Gastrocnemius medialis (tissue), 4 donors: ENCODE data around the gene JADE1. TPM values are rescaled to one million over a fixed set of nuclear protein-coding genes. Genes with fewer than 3 reads are reported as not detected.

Experiments
- ATAC-seq, 2 donors: fragments of 150-250 bp; one replicate each; pipeline ENCODE4 v1.9.1; 2016
- DNase-seq, 2 donors: peaks; one replicate each; pipeline ENCODE4 v3.0.0-alpha.2; 2019
- H3K27ac ChIP-seq, 4 donors: fragments of 200-600 bp; sonication (generic); 1 replicate in 1 of 4; 2 replicates in 3 of 4; pipeline ENCODE4 v1.5.1; 2016 to 2018; ENCODE audit warnings: mild to moderate bottlenecking in 2 of 4, moderate library complexity in 1 of 4
- H3K27me3 ChIP-seq, 3 donors: fragments of 200-600 bp; sonication (generic) in 2 of 3; 1 replicate in 1 of 3; 2 replicates in 2 of 3; pipeline versions ENCODE4 v1.5.1 to v1.6.0; 2016 to 2019; ENCODE audit warnings: mild to moderate bottlenecking in 1 of 3, moderate library complexity in 1 of 3
- H3K36me3 ChIP-seq, 2 donors: fragments of 200-600 bp; sonication (generic) in 1 of 2; one replicate each; pipeline ENCODE4 v1.5.1; 2017 to 2018
- H3K4me1 ChIP-seq, 2 donors: fragments of 200-600 bp; sonication (generic) in 1 of 2; one replicate each; pipeline ENCODE4 v1.5.1; 2016 to 2017; ENCODE audit warnings: mild to moderate bottlenecking in 2 of 2
- H3K4me3 ChIP-seq, 4 donors: fragments of 200-600 bp; sonication (generic) in 3 of 4; 1 replicate in 1 of 4; 2 replicates in 3 of 4; pipeline ENCODE4 v1.5.1; 2016 to 2019; ENCODE audit warnings: mild to moderate bottlenecking in 2 of 4
- H3K9me3 ChIP-seq, 3 donors: fragments of 200-600 bp; sonication (generic) in 2 of 3; 1 replicate in 1 of 3; 2 replicates in 2 of 3; pipeline ENCODE4 v1.5.1; 2016 to 2019
- CTCF ChIP-seq, 5 experiments: fragments of 450-650 bp in 3 of 5; fragments of 200-600 bp in 2 of 5; sonication (generic) in 2 of 5; IDR thresholded peaks in 4 of 5; conservative IDR thresholded peaks in 1 of 5; 1 replicate in 4 of 5; 2 replicates in 1 of 5; pipeline ENCODE4 v1.5.1; 2016 to 2019; ENCODE audit warnings: antibody characterized with exemption in 5 of 5, mild to moderate bottlenecking in 3 of 5, moderate library complexity in 3 of 5
- POLR2A ChIP-seq, 2 donors: fragments of 450-650 bp; IDR thresholded peaks; one replicate each; pipeline ENCODE4 v1.6.1; 2017; ENCODE audit warnings: antibody characterized with exemption in 2 of 2, mild to moderate bottlenecking in 2 of 2, moderate library complexity in 2 of 2
- in situ Hi-C, 4 donors: fragments of 200-750 bp; cut with MboI; loops; one replicate each; pipeline versions ENCODE4 v1.15.0 to v1.8.0; 2017; ENCODE audit warnings: low sequenced_read_pairs in 4 of 4
- intact Hi-C: fragments of 100-400 bp; cut with DNase I; formaldehyde crosslinking; loops from one replicate; pipeline ENCODE4 v1.15.1; 2023; ENCODE audit warnings: low total_unique reads
- total RNA-seq, 4 donors: library from RNA; depleted of rRNA; stranded (reverse); fragments of >200 nt; gene quantifications; one replicate each; pipeline versions ENCODE4 v1.1.0 to v1.2.3, GENCODE V29; 2016

The JADE1 gene
- total RNA-seq, 4 donors from 2014 or later: 14.2 to 21.1 (median 14.9) TPM

GRCh38 chr4:128856246-128856645 is 46.7 kb downstream of the JADE1 start:
- Histone ChIP-seq H3K27me3 (no peaks in the 10 kb centered on the region), H3K4me3 (no peak overlapping the region), H3K9me3 (no peaks in the 10 kb centered on the region), H3K36me3 (peaks cover 0 to 81% of the 10 kb centered on the region in 2 donors), H3K27ac (no peak overlapping the region), H3K4me1 (no peaks in the 10 kb centered on the region)
- in situ Hi-C loops (loop anchor here in 1 of 4 donors (25.0 kb wide), 2 partner anchors 394 to 669 kb away; no protein-coding TSS in a partner anchor), intact Hi-C loops (no loop called here)
- ATAC-seq (no peak), DNase-seq (no peak)
- TF ChIP-seq POLR2A (IDR thresholded peaks at IDR 0.05): no peak
- no peak for TF ChIP-seq CTCF (IDR thresholded peaks at IDR 0.05 in 4 of 5, conservative IDR thresholded peaks at IDR 0.05 in 1 of 5)

DNA sequence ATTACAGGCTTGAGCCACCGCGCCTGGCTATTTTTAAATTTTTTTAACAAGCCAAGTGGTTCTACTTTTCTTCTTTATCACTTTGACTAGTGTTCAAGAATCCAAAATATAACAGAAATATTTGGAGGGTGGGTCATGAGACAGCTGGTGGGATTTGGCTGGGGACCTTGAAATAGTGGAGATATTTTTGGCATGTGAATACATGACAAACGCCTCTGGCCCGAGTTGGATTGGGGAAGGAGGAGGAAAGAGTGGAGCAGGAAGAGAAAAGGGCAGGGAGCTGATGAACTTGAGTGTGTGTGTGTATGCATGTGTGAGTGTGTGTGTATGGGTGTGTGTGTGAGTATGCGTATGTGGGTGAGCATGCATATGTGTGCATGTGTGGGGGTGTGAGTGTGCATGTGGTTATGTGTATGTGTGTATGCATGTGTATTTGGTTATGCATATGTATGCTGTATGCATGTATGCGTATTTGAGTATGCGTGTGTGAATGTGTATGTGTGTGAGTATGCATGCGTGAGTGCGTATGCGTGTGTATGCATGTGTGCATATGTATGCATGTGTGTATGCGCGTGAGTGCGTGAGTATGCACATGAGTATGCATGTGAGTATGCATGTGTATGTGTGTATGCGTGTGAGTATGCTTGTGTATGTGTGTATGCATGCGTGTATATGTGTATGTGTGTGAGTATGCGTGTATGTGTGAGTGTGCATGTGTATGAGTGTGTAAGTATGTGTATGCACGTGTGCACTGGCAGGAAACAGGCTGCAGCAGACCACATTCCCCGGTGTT is 49.6 kb downstream of the JADE1 start:
- peaks cover 0 to 69% of the 10 kb centered on the region in 2 donors for H3K36me3 ChIP-seq

GRCh38 chr4:128859887-128860677 is 50.6 kb downstream of the JADE1 start:
- TF ChIP-seq POLR2A (IDR thresholded peaks at IDR 0.05): no peak
- TF ChIP-seq CTCF (IDR thresholded peaks at IDR 0.05 in 4 of 5, conservative IDR thresholded peaks at IDR 0.05 in 1 of 5): no peak
- in situ Hi-C loops: loop anchor here (5.0 to 25.0 kb wide), 10 partner anchors 75 to 975 kb away; partner anchors contain the start of gene PLK4 (in 1 of the 4)
- ATAC-seq (no peak), DNase-seq (no peak)
- Histone ChIP-seq H3K27me3 (no peaks in the 10 kb centered on the region), H3K4me1 (no peaks in the 10 kb centered on the region), H3K36me3 (peaks cover 0 to 65% of the 10 kb centered on the region in 2 donors), H3K9me3 (no peaks in the 10 kb centered on the region), H3K4me3 (no peak overlapping the region), H3K27ac (no peak overlapping the region)
- intact Hi-C loops: loop anchor here (5.0 to 10.0 kb wide), 4 partner anchors 235 to 475 kb away; partner anchors contain the start of genes C4orf33 and SCLT1

More for the DNA sequence above, 49.6 kb downstream of the JADE1 start:
- ATAC-seq (peak in 1 of 2 donors; percentile 29), DNase-seq (no peak)
- TF ChIP-seq CTCF (IDR thresholded peaks at IDR 0.05 in 4 of 5, conservative IDR thresholded peaks at IDR 0.05 in 1 of 5) (no peak), POLR2A (IDR thresholded peaks at IDR 0.05) (no peak)
- H3K9me3 ChIP-seq: no peaks in the 10 kb centered on the region
- no peak overlapping the region for H3K27ac ChIP-seq
- no peak overlapping the region for H3K4me3 ChIP-seq
- no peaks in the 10 kb centered on the region for H3K27me3 ChIP-seq
- intact Hi-C loops: no loop called here
- no peaks in the 10 kb centered on the region for H3K4me1 ChIP-seq
- in situ Hi-C loops: loop anchor here in 1 of 4 donors (25.0 kb wide), 2 partner anchors 397 to 672 kb away; no protein-coding TSS in a partner anchor

DNA sequence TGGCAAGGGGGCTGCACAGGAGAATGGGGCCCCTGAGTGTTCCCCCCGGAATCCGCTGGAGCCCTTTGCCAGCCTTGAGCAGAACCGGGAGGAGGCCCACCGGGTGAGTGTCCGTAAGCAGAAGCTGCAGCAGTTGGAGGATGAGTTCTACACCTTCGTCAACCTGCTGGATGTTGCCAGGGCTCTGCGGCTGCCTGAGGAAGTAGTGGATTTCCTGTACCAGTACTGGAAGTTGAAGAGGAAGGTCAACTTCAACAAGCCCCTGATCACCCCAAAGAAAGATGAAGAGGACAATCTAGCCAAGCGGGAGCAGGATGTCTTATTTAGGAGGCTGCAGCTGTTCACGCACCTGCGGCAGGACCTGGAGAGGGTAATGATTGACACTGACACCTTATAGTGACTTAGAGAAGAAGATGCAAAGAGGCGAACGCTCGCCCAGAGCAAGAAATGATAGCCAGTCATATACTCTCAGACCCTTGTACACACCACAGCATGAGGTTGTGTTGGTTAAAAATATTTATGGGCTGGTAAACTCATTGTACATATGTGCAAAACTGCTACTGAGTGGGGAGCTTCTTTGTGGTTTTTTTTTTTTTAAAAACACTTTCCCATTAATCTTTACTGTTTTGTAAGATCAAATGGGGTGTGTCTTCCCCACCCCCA is 52.5 kb downstream of the JADE1 start:
- peaks cover 0 to 51% of the 10 kb centered on the region in 2 donors for H3K36me3 ChIP-seq
- TF ChIP-seq CTCF (IDR thresholded peaks at IDR 0.05 in 4 of 5, conservative IDR thresholded peaks at IDR 0.05 in 1 of 5) (no peak), POLR2A (IDR thresholded peaks at IDR 0.05) (no peak)
- intact Hi-C loops: loop anchor here (2.0 to 10.0 kb wide), 5 partner anchors 53 to 477 kb away; partner anchors contain the start of genes C4orf33, JADE1 and SCLT1
- no peak overlapping the region for H3K27ac ChIP-seq
- in situ Hi-C loops: loop anchor here (5.0 to 25.0 kb wide), 10 partner anchors 77 to 977 kb away; partner anchors contain the start of gene PLK4 (in 1 of the 4)
- no peak overlapping the region for H3K4me3 ChIP-seq
- no peak for ATAC-seq
- H3K9me3 ChIP-seq: no peaks in the 10 kb centered on the region
- H3K4me1 ChIP-seq: no peaks in the 10 kb centered on the region
- no peaks in the 10 kb centered on the region for H3K27me3 ChIP-seq
- DNase-seq: no peak
